IPS-18c (cell line): Measurements from ENCODE around the gene FSCN2.

ENCODE experiments used
- H3K4me3 ChIP-seq: 2 replicates; pipeline ENCODE4 v1.7.0; 2013; ENCODE audit warnings: low read depth, mild to moderate bottlenecking, low read length, moderate library complexity; ENCODE audit not compliant: insufficient read depth
- H3K9me3 ChIP-seq: one replicate; pipeline ENCODE4 v1.6.1; 2013; ENCODE audit warnings: mild to moderate bottlenecking, low read length, moderate library complexity; ENCODE audit not compliant: control insufficient read depth, insufficient read depth

The FSCN2 gene

GRCh38 chr17:81532490-81533287 is 4.5 kb downstream of the FSCN2 start:
- no peak overlapping the region for H3K4me3 ChIP-seq

GRCh38 chr17:81533339-81534141 is 5.4 kb downstream of the FSCN2 start:
- Histone ChIP-seq H3K4me3 (no peak overlapping the region), H3K9me3 (no peaks in the 10 kb centered on the region)

More at GRCh38 chr17:81532490-81533287, 4.5 kb downstream of the FSCN2 start:
- no peaks in the 10 kb centered on the region for H3K9me3 ChIP-seq

- H3K4me3 ChIP-seq: no peak overlapping the region
- H3K9me3 ChIP-seq: no peaks in the 10 kb centered on the region
Measured at GRCh38 chr17:81534157-81535006, 6.2 kb downstream of the FSCN2 start.

GRCh38 chr17:81535007-81535328 is 6.8 kb downstream of the FSCN2 start:
- Histone ChIP-seq H3K4me3 (no peak overlapping the region), H3K9me3 (no peaks in the 10 kb centered on the region)

GRCh38 chr17:81535480-81536298 is 7.5 kb downstream of the FSCN2 start:
- Histone ChIP-seq H3K9me3 (no peaks in the 10 kb centered on the region), H3K4me3 (no peak overlapping the region)

GRCh38 chr17:81536299-81537290 is 8.4 kb downstream of the FSCN2 start:
- no peaks in the 10 kb centered on the region for H3K9me3 ChIP-seq
- no peak overlapping the region for H3K4me3 ChIP-seq

GRCh38 chr17:81537343-81537855 is 9.2 kb downstream of the FSCN2 start:
- no peaks in the 10 kb centered on the region for H3K9me3 ChIP-seq
- H3K4me3 ChIP-seq: no peak overlapping the region

GRCh38 chr17:81537856-81538555 is 9.8 kb downstream of the FSCN2 start:
- Histone ChIP-seq H3K9me3 (no peaks in the 10 kb centered on the region), H3K4me3 (no peak overlapping the region)

GRCh38 chr17:81538651-81539570 is 10.7 kb downstream of the FSCN2 start:
- H3K4me3 ChIP-seq: no peak overlapping the region
- no peaks in the 10 kb centered on the region for H3K9me3 ChIP-seq

- no peak overlapping the region for H3K4me3 ChIP-seq
- no peaks in the 10 kb centered on the region for H3K9me3 ChIP-seq
Measured at GRCh38 chr17:81539571-81539900, 11.4 kb downstream of the FSCN2 start.

GRCh38 chr17:81539961-81540675 is 11.9 kb downstream of the FSCN2 start:
- Histone ChIP-seq H3K9me3 (no peaks in the 10 kb centered on the region), H3K4me3 (no peak overlapping the region)

GRCh38 chr17:81540676-81541027 is 12.5 kb downstream of the FSCN2 start:
- Histone ChIP-seq H3K4me3 (no peak overlapping the region), H3K9me3 (no peaks in the 10 kb centered on the region)

GRCh38 chr17:81541123-81541522 is 12.9 kb downstream of the FSCN2 start:
- Histone ChIP-seq H3K4me3 (no peak overlapping the region), H3K9me3 (no peaks in the 10 kb centered on the region)
